B cell (primary cell): ENCODE measurements around the gene FHIT.

Experiments used
- CTCF ChIP-seq: fragments of 200-600 bp; IDR thresholded peaks from one replicate; pipeline ENCODE4 v1.8.0; 2022; ENCODE audit warnings: antibody characterized with exemption, mild to moderate bottlenecking
- EZH2 ChIP-seq: IDR thresholded peaks from 2 replicates; pipeline ENCODE4 v1.6.1; 2012; ENCODE audit warnings: borderline replicate concordance, low read depth, mild to moderate bottlenecking, moderate library complexity, low read length; ENCODE audit not compliant: insufficient read depth, poor library complexity, severe bottlenecking

DNA sequence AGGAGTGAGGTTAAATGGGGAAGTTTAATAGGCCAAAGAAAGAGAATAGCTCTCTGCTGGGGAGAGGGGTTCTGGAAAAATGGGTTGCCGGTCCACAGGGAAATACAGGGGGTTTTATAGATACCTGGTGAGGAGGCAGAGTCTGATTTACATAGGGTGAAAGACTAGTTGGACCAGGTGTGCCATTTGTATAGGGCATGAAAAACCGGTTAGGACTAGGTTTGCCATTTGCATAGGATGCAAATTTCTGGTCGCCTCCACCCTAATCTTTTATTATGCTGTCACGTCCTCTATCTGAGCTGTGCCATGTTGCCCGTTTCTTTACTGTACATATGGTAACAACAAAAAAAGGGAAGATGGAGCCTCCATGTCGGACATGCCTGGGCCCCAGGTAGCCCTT lies 960.1 kb downstream of the FHIT start:
- no peak for TF ChIP-seq CTCF
- no peak for TF ChIP-seq EZH2
